Aorta (tissue), 5 donors: ENCODE results near the gene SLC4A2. TPM values are rescaled to one million over a fixed set of nuclear protein-coding genes. Genes with fewer than 3 reads are reported as not detected.

ENCODE experiments used
- ATAC-seq: fragments of 200-7000 bp; cut with Tn5 transposase; one replicate; pipeline ENCODE4 v1.9.1; 2022; ENCODE audit warnings: moderate library complexity; ENCODE audit not compliant: low FRiP score
- DNase-seq, 2 donors: peaks; one replicate each; pipeline ENCODE4 v3.0.0-alpha.2; 2020
- H3K27ac ChIP-seq, 2 donors: one replicate each; pipeline ENCODE4 v1.5.1; 2013; ENCODE audit warnings: low read length in 2 of 2, mild to moderate bottlenecking in 2 of 2, moderate library complexity in 2 of 2, control low read depth in 1 of 2, inconsistent platforms in 1 of 2, low read depth in 1 of 2
- H3K27me3 ChIP-seq, 2 donors: one replicate each; pipeline ENCODE4 v1.6.1; 2013; ENCODE audit warnings: control low read depth in 1 of 2, low read length in 1 of 2, mild to moderate bottlenecking in 1 of 2, moderate library complexity in 1 of 2; ENCODE audit not compliant: insufficient read depth in 2 of 2, control insufficient read depth in 1 of 2
- H3K36me3 ChIP-seq, 2 donors: one replicate each; pipeline ENCODE4 v1.6.1; 2013; ENCODE audit warnings: control low read depth in 1 of 2, low read length in 1 of 2, mild to moderate bottlenecking in 1 of 2; ENCODE audit not compliant: insufficient read depth in 2 of 2, control insufficient read depth in 1 of 2
- H3K4me1 ChIP-seq, 2 donors: one replicate each; pipeline ENCODE4 v1.6.1; 2013; ENCODE audit warnings: low read length in 2 of 2, control low read depth in 1 of 2, mild to moderate bottlenecking in 1 of 2, moderate library complexity in 1 of 2; ENCODE audit not compliant: insufficient read depth in 2 of 2, control insufficient read depth in 1 of 2
- H3K4me3 ChIP-seq, 2 donors: one replicate each; pipeline ENCODE4 v1.5.1; 2013; ENCODE audit warnings: low read length in 2 of 2, control low read depth in 1 of 2, mild to moderate bottlenecking in 1 of 2
- H3K9me3 ChIP-seq: one replicate; pipeline ENCODE4 v1.6.1; 2013; ENCODE audit warnings: mild to moderate bottlenecking, low read length; ENCODE audit not compliant: control insufficient read depth
- WGBS, 2 donors: extraction: QIAGEN DNeasy Blood & Tissue Kit; methylation state at CpG; one replicate each; pipeline ENCODE4 v1.1.7; 2013; 5-methylcytosine and 5-hydroxymethylcytosine counted together
- intact Hi-C, 2 donors: fragments of 100-400 bp; cut with DNase I; formaldehyde crosslinking; loops; one replicate each; pipeline versions ENCODE4 v1.14.2 to v1.15.0; 2022
- polyA plus RNA-seq, 2 donors: library from polyadenylated mRNA; stranded (reverse); fragments of 200-250 nt; gene quantifications; one replicate each; pipeline ENCODE4 v1.2.3, GENCODE V29; 2013
- total RNA-seq, 2 donors: library from RNA; stranded (reverse); fragmentation: NEBNext Ultra II Directional; extraction: Animal tissue kit (Norgen Biotek cat#: 25700); gene quantifications; one replicate each; pipeline ENCODE4 v1.2.1, GENCODE V29; 2021
- donor health status: healthy with polysubstance abuse.
- donor health status: Bipolar disorder and iron deficiency.
- donor health status: DM: no; HTN: no; CAD: no.
- donor health status: DM: no; HTN: no; CAD: no.
- donor health status: DM: yes; HTN: yes; CAD: no.

SLC4A2 gene
- total and polyA plus RNA-seq, 4 donors: 37.1 to 215 (median 123) TPM

- WGBS, 2 donors: 76 to 80% methylated on average over 29 to 30 of the region's 30 CpGs
- no peak overlapping the region for H3K27ac ChIP-seq
- intact Hi-C loops: no loop called here
- no peaks in the 10 kb centered on the region for H3K4me1 ChIP-seq
- no peaks in the 10 kb centered on the region for H3K36me3 ChIP-seq
- no peaks in the 10 kb centered on the region for H3K9me3 ChIP-seq
- peak; percentile 86 to 94 for DNase-seq
- peak; percentile 55 for ATAC-seq
- H3K27me3 ChIP-seq: no peaks in the 10 kb centered on the region
- H3K4me3 ChIP-seq: no peak overlapping the region
Observed at GRCh38 chr7:151088856-151089699, 29.7 kb downstream of the SLC4A2 start.

DNA sequence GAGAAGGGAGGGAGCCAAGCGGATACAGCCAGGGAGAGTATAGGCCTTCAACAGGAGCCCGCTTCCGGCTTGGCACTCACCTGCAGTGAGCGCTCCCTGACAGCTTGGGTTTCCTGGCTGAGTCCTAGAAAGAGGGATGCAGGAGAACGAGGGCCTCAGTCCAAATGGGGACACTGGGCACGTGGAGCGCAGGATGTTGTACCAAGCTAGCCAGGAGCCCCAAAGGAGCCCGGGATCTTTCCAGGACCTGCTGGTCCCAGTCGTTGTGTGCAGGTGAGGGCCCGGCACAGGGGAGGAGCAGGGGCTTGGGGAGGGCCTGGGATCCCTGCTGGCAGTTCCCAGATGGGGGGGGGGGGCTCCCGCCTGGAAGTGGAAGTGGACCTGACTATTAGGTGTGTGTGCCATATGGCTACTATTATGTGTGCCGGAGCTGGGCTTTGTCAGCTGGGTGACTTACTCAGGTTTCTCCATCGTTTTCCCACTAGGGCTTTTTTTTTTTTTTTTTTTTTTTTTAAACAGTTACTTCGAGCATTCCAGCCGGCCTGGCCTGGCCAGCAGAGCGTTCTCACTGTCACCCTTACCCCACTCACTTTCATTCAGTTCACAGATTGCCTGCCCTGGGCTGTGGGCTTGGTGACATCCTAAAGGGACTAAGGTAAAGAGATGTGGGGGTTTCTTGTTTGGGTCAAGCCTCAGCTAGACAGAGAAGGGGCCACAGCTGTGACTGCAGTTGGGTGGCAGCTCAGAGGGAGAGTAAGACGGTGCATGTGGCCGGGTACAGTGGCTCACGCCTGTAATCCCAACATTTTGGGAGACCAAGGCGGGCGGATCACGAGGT is 30.7 kb downstream of the SLC4A2 start:
- Histone ChIP-seq H3K9me3 (no peaks in the 10 kb centered on the region), H3K4me1 (no peaks in the 10 kb centered on the region), H3K36me3 (no peaks in the 10 kb centered on the region), H3K4me3 (no peak overlapping the region), H3K27me3 (no peaks in the 10 kb centered on the region), H3K27ac (no peak overlapping the region)
- ATAC-seq (no peak), DNase-seq (no peak)
- WGBS, 2 donors: 77% methylated on average over 22 of the region's 22 CpGs
- intact Hi-C loops: loop anchor here in 1 of 2 donors (2.0 kb wide), 1 partner anchor 19 kb away; no protein-coding TSS in a partner anchor

DNA sequence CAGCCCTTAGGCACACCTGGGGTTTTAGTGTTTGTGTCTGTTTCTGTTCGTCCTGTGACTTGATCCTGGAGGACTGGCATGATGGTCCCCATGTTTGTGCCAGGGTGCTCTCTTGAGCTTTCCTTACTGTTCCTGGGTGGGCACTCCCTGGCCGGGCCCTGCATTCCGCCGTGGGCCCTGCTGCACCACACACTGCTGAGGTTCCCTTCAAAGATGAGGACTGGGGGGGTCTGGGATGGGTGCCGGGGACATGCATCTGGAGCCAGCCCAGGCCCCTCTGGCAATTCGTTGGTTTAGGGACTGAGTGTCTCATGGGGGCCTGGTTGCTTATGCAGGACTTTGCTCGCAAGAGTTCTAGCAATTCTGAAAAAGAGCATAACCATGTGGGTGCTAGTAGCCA is 31.6 kb downstream of the SLC4A2 start:
- no peak overlapping the region for H3K4me3 ChIP-seq
- DNase-seq (no peak), ATAC-seq (no peak)
- no peaks in the 10 kb centered on the region for H3K4me1 ChIP-seq
- intact Hi-C loops: loop anchor here in 1 of 2 donors (2.0 kb wide), 1 partner anchor 18 kb away; no protein-coding TSS in a partner anchor
- H3K27me3 ChIP-seq: no peaks in the 10 kb centered on the region
- no peak overlapping the region for H3K27ac ChIP-seq
- H3K36me3 ChIP-seq: no peaks in the 10 kb centered on the region
- no peaks in the 10 kb centered on the region for H3K9me3 ChIP-seq
- 83 to 89% methylated on average over 7 of the region's 7 CpGs for WGBS, 2 donors

- 67 to 69% methylated on average over 6 of the region's 6 CpGs for WGBS, 2 donors
- Histone ChIP-seq H3K4me1 (no peaks in the 10 kb centered on the region), H3K4me3 (no peak overlapping the region), H3K27ac (no peak overlapping the region), H3K27me3 (no peaks in the 10 kb centered on the region), H3K36me3 (no peaks in the 10 kb centered on the region), H3K9me3 (no peaks in the 10 kb centered on the region)
- DNase-seq: no peak
- intact Hi-C loops: loop anchor here in 1 of 2 donors (2.0 kb wide), 1 partner anchor 17 kb away; no protein-coding TSS in a partner anchor
- no peak for ATAC-seq
Observed at GRCh38 chr7:151091431-151091830, 32.0 kb downstream of the SLC4A2 start.

GRCh38 chr7:151091988-151092387 is 32.6 kb downstream of the SLC4A2 start:
- no peak for ATAC-seq
- no peak for DNase-seq
- H3K27ac ChIP-seq: no peak overlapping the region
- H3K36me3 ChIP-seq: no peaks in the 10 kb centered on the region
- whole genome bisulfite sequencing, 2 donors: 89 to 90% methylated on average over 14 of the region's 14 CpGs
- no peak overlapping the region for H3K4me3 ChIP-seq
- intact Hi-C loops: loop anchor here in 1 of 2 donors (2.0 kb wide), 1 partner anchor 17 kb away; no protein-coding TSS in a partner anchor
- H3K27me3 ChIP-seq: no peaks in the 10 kb centered on the region
- H3K9me3 ChIP-seq: no peaks in the 10 kb centered on the region
- no peaks in the 10 kb centered on the region for H3K4me1 ChIP-seq

DNA sequence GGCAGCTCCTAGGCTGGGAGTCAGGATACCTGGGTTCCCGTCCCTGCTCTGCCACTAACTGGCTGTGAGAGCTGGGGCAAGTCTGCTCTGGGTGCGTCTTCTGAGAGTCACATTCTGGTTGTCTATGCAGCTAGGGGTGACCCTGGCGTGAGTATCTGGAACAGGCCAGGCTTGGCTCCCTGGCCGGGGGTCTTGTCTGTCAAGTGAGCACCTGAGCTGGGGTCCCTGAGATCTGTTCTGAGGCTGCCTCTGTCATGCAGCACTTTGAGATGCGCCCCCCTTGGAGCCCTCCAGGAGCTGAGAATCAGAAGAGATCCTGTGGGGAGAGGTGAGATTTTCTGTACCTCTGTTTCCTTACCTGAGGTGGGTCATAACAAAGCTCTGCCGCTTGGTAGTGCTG is 34.4 kb downstream of the SLC4A2 start:
- H3K36me3 ChIP-seq: no peaks in the 10 kb centered on the region
- no peak overlapping the region for H3K27ac ChIP-seq
- 93 to 97% methylated on average over 6 of the region's 6 CpGs for WGBS, 2 donors
- H3K9me3 ChIP-seq: no peaks in the 10 kb centered on the region
- no peak for DNase-seq
- no peak for ATAC-seq
- intact Hi-C loops: no loop called here
- no peaks in the 10 kb centered on the region for H3K27me3 ChIP-seq
- no peaks in the 10 kb centered on the region for H3K4me1 ChIP-seq
- no peak overlapping the region for H3K4me3 ChIP-seq

DNA sequence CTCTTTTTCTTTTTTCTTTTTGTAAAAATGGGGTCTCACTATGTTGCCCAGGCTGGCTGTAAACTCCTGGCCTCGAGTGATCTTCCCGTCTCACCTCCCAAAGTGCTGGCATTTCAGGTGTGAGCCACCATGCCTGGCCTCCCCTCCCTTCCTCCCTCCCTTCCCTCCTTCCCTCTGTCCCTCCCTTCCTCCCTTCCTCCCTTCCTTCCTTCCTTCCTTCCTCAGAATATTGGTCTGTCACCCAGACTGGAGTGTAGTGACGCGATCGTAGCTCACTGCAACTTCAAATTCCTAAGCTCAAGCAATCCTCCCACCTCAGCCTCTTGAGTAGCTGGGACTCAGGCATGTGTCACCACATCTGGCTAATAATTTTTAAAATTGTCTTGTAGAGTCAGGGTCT is 35.3 kb downstream of the SLC4A2 start:
- H3K27me3 ChIP-seq: no peaks in the 10 kb centered on the region
- H3K4me3 ChIP-seq: no peak overlapping the region
- H3K27ac ChIP-seq: no peak overlapping the region
- WGBS, 2 donors: 87 to 89% methylated on average over 5 of the region's 5 CpGs
- no peaks in the 10 kb centered on the region for H3K4me1 ChIP-seq
- no peaks in the 10 kb centered on the region for H3K9me3 ChIP-seq
- DNase-seq: no peak
- ATAC-seq: no peak
- intact Hi-C loops: no loop called here
- H3K36me3 ChIP-seq: no peaks in the 10 kb centered on the region

GRCh38 chr7:151095123-151095797 is 35.9 kb downstream of the SLC4A2 start:
- DNase-seq: no peak
- Histone ChIP-seq H3K27me3 (no peaks in the 10 kb centered on the region), H3K9me3 (no peaks in the 10 kb centered on the region), H3K4me1 (no peaks in the 10 kb centered on the region), H3K36me3 (no peaks in the 10 kb centered on the region), H3K4me3 (no peak overlapping the region), H3K27ac (no peak overlapping the region)
- 75 to 81% methylated on average over 10 of the region's 10 CpGs for WGBS, 2 donors
- intact Hi-C loops: no loop called here
- no peak for ATAC-seq
